HEK293 (cell line): ENCODE measurements around the gene TXNL1.

Source experiments
- BCL11A ChIP-seq: fragments of 450-650 bp; formaldehyde crosslinking; IDR thresholded peaks from 2 replicates; pipeline ENCODE4 v1.5.1; 2016; ENCODE audit warnings: low read depth, missing biosample characterization, missing genetic modification characterization
- GLIS1 ChIP-seq: fragments of 450-650 bp; formaldehyde crosslinking; IDR thresholded peaks from 2 replicates; pipeline ENCODE4 v1.5.1; 2016; ENCODE audit warnings: missing biosample characterization, missing genetic modification characterization
- HOXA7 ChIP-seq: sonication (generic); formaldehyde crosslinking; IDR thresholded peaks from 2 replicates; pipeline ENCODE4 v1.8.1; 2022; ENCODE audit warnings: missing genetic modification reagents, borderline replicate concordance
- KLF16 ChIP-seq: fragments of 450-650 bp; formaldehyde crosslinking; IDR thresholded peaks from 2 replicates; pipeline ENCODE4 v1.5.1; 2017; ENCODE audit warnings: missing biosample characterization, missing genetic modification characterization
- PRDM1 ChIP-seq: fragments of 450-650 bp; formaldehyde crosslinking; IDR thresholded peaks from 2 replicates; pipeline ENCODE4; 2016; ENCODE audit warnings: missing biosample characterization, missing genetic modification characterization
- RBAK ChIP-seq: fragments of 450-650 bp; formaldehyde crosslinking; IDR thresholded peaks from 2 replicates; pipeline ENCODE4 v1.5.1; 2016; ENCODE audit warnings: missing biosample characterization, missing genetic modification characterization
- SALL2 ChIP-seq: fragments of 450-650 bp; formaldehyde crosslinking; IDR thresholded peaks from 2 replicates; pipeline ENCODE4 v1.5.0; 2017; ENCODE audit warnings: missing biosample characterization, mild to moderate bottlenecking, missing genetic modification characterization, borderline replicate concordance
- SCRT1 ChIP-seq: fragments of 450-650 bp; formaldehyde crosslinking; IDR thresholded peaks from 2 replicates; pipeline ENCODE4 v1.5.1; 2016; ENCODE audit warnings: missing biosample characterization, missing genetic modification characterization, borderline replicate concordance
- SCRT2 ChIP-seq: fragments of 450-650 bp; formaldehyde crosslinking; IDR thresholded peaks from 2 replicates; pipeline ENCODE4 v1.5.1; 2016; ENCODE audit warnings: missing biosample characterization, missing genetic modification characterization
- SP7 ChIP-seq: fragments of 450-650 bp; formaldehyde crosslinking; IDR thresholded peaks from 2 replicates; pipeline ENCODE4 v1.5.1; 2016; ENCODE audit warnings: missing biosample characterization, missing genetic modification characterization
- ZBTB8A ChIP-seq: fragments of 450-650 bp; formaldehyde crosslinking; IDR thresholded peaks from 2 replicates; pipeline ENCODE4 v1.5.1; 2016; ENCODE audit warnings: missing biosample characterization, missing genetic modification characterization
- ZFP37 ChIP-seq: fragments of 450-650 bp; formaldehyde crosslinking; IDR thresholded peaks from 2 replicates; pipeline ENCODE4 v1.5.1; 2016; ENCODE audit warnings: missing biosample characterization, missing genetic modification characterization
- ZNF114 ChIP-seq: fragments of 450-650 bp; formaldehyde crosslinking; IDR thresholded peaks from 2 replicates; pipeline ENCODE4 v1.5.0; 2017; ENCODE audit warnings: missing biosample characterization, missing genetic modification characterization
- ZNF133 ChIP-seq: fragments of 450-650 bp; formaldehyde crosslinking; IDR thresholded peaks from 2 replicates; pipeline ENCODE4 v1.5.1; 2016; ENCODE audit warnings: missing biosample characterization, missing genetic modification characterization
- ZNF146 ChIP-seq: fragments of 450-650 bp; formaldehyde crosslinking; IDR thresholded peaks from 2 replicates; pipeline ENCODE4 v1.5.1; 2016; ENCODE audit warnings: missing biosample characterization, missing genetic modification characterization
- ZNF16 ChIP-seq: fragments of 450-650 bp; formaldehyde crosslinking; IDR thresholded peaks from 2 replicates; pipeline ENCODE4 v1.5.1; 2016; ENCODE audit warnings: low read depth, missing biosample characterization, missing genetic modification characterization
- ZNF19 ChIP-seq: fragments of 450-650 bp; formaldehyde crosslinking; IDR thresholded peaks from 2 replicates; pipeline ENCODE4; 2016; ENCODE audit warnings: missing biosample characterization, missing genetic modification characterization, low read depth
- ZNF2 ChIP-seq: fragments of 450-650 bp; formaldehyde crosslinking; IDR thresholded peaks from 2 replicates; pipeline ENCODE4 v1.5.1; 2016; ENCODE audit warnings: missing biosample characterization, missing genetic modification characterization
- ZNF211 ChIP-seq: fragments of 450-650 bp; formaldehyde crosslinking; IDR thresholded peaks from 2 replicates; pipeline ENCODE4 v1.5.1; 2016; ENCODE audit warnings: low read depth, missing biosample characterization, missing genetic modification characterization
- ZNF214 ChIP-seq: fragments of 450-650 bp; formaldehyde crosslinking; IDR thresholded peaks from 2 replicates; pipeline ENCODE4 v1.5.1; 2017; ENCODE audit warnings: missing biosample characterization, mild to moderate bottlenecking, missing genetic modification characterization, borderline replicate concordance
- ZNF221 ChIP-seq: fragments of 450-650 bp; formaldehyde crosslinking; IDR thresholded peaks from 2 replicates; pipeline ENCODE4 v1.5.1; 2017; ENCODE audit warnings: missing biosample characterization, missing genetic modification characterization, borderline replicate concordance
- ZNF266 ChIP-seq: fragments of 450-650 bp; formaldehyde crosslinking; IDR thresholded peaks from 2 replicates; pipeline ENCODE4 v1.5.1; 2016; ENCODE audit warnings: missing biosample characterization, missing genetic modification characterization, low read depth
- ZNF274 ChIP-seq, 2 experiments: fragments of 200-500 bp in 1 of 2; fragments of 450-650 bp in 1 of 2; sonication (Bioruptor generic) in 1 of 2; formaldehyde crosslinking in 1 of 2; IDR thresholded peaks; 2 replicates each; pipeline versions ENCODE4 v1.5.1 to v1.6.1; 2014 to 2016; ENCODE audit warnings: borderline replicate concordance in 1 of 2, inconsistent platforms in 1 of 2, low read length in 1 of 2, missing biosample characterization in 1 of 2, missing genetic modification characterization in 1 of 2
- ZNF292 ChIP-seq: fragments of 450-650 bp; formaldehyde crosslinking; IDR thresholded peaks from 2 replicates; pipeline ENCODE4 v1.5.1; 2016; ENCODE audit warnings: low read depth, missing biosample characterization, missing genetic modification characterization, borderline replicate concordance
- ZNF335 ChIP-seq: fragments of 450-650 bp; formaldehyde crosslinking; conservative IDR thresholded peaks from 2 replicates; pipeline ENCODE4 v1.5.1; 2016; ENCODE audit warnings: missing biosample characterization, missing genetic modification characterization
- ZNF394 ChIP-seq: fragments of 450-650 bp; formaldehyde crosslinking; IDR thresholded peaks from 2 replicates; pipeline ENCODE4 v1.5.1; 2016; ENCODE audit warnings: missing biosample characterization, missing genetic modification characterization, mild to moderate bottlenecking, moderate library complexity, borderline replicate concordance
- ZNF416 ChIP-seq: fragments of 450-650 bp; formaldehyde crosslinking; IDR thresholded peaks from 2 replicates; pipeline ENCODE4 v1.5.1; 2016; ENCODE audit warnings: missing biosample characterization, missing genetic modification characterization
- ZNF433 ChIP-seq: fragments of 450-650 bp; formaldehyde crosslinking; IDR thresholded peaks from 2 replicates; pipeline ENCODE4 v1.5.1; 2016; ENCODE audit warnings: missing biosample characterization, missing genetic modification characterization, low read depth
- ZNF529 ChIP-seq: fragments of 450-650 bp; formaldehyde crosslinking; IDR thresholded peaks from 2 replicates; pipeline ENCODE4 v1.5.1; 2017; ENCODE audit warnings: missing genetic modification characterization, missing biosample characterization; ENCODE audit not compliant: insufficient replicate concordance
- ZNF658 ChIP-seq: fragments of 450-650 bp; formaldehyde crosslinking; IDR thresholded peaks from 2 replicates; pipeline ENCODE4; 2016; ENCODE audit warnings: missing biosample characterization, missing genetic modification characterization
- ZNF660 ChIP-seq: fragments of 450-650 bp; IDR thresholded peaks from 2 replicates; pipeline ENCODE4 v1.5.1; 2018; ENCODE audit warnings: missing biosample characterization, mild to moderate bottlenecking, missing genetic modification characterization
- ZNF664 ChIP-seq: fragments of 450-650 bp; formaldehyde crosslinking; IDR thresholded peaks from 2 replicates; pipeline ENCODE4 v1.5.1; 2016; ENCODE audit warnings: missing biosample characterization, missing genetic modification characterization
- ZNF785 ChIP-seq: fragments of 450-650 bp; formaldehyde crosslinking; IDR thresholded peaks from 2 replicates; pipeline ENCODE4 v1.5.1; 2016; ENCODE audit warnings: missing biosample characterization, missing genetic modification characterization
- ZNF791 ChIP-seq: fragments of 450-650 bp; formaldehyde crosslinking; IDR thresholded peaks from 2 replicates; pipeline ENCODE4 v1.5.1; 2016; ENCODE audit warnings: missing biosample characterization, missing genetic modification characterization
- ZNF830 ChIP-seq: fragments of 450-650 bp; IDR thresholded peaks from 2 replicates; pipeline ENCODE4 v1.5.0; 2018; ENCODE audit warnings: missing biosample characterization, missing genetic modification characterization, low read depth, mild to moderate bottlenecking, moderate library complexity
- TF ChIP-seq, protein P1 (sequence below): fragments of 450-650 bp; formaldehyde crosslinking; IDR thresholded peaks from 2 replicates; pipeline ENCODE4 v1.5.1; 2016; ENCODE audit warnings: missing biosample characterization, missing genetic modification characterization
- TF ChIP-seq, protein P2 (sequence below): fragments of 450-650 bp; formaldehyde crosslinking; IDR thresholded peaks from 2 replicates; pipeline ENCODE4 v1.5.1; 2017; ENCODE audit warnings: missing biosample characterization, missing genetic modification characterization
- TF ChIP-seq, protein P3 (sequence below): fragments of 450-650 bp; formaldehyde crosslinking; IDR thresholded peaks from 2 replicates; pipeline ENCODE4 v1.5.1; 2016; ENCODE audit warnings: missing biosample characterization, missing genetic modification characterization

Gene TXNL1

GRCh38 chr18:56638232-56639103 lies at the start of gene TXNL1 (continued):
- TF ChIP-seq, protein P1, sequence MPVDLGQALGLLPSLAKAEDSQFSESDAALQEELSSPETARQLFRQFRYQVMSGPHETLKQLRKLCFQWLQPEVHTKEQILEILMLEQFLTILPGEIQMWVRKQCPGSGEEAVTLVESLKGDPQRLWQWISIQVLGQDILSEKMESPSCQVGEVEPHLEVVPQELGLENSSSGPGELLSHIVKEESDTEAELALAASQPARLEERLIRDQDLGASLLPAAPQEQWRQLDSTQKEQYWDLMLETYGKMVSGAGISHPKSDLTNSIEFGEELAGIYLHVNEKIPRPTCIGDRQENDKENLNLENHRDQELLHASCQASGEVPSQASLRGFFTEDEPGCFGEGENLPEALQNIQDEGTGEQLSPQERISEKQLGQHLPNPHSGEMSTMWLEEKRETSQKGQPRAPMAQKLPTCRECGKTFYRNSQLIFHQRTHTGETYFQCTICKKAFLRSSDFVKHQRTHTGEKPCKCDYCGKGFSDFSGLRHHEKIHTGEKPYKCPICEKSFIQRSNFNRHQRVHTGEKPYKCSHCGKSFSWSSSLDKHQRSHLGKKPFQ = peak; percentile 49; the same call in 1 of the 2 replicates
- TF ChIP-seq ZNF335 (peak; percentile 49; the same call in 1 of the 2 replicates), ZNF2 (tag by site-specific recombination) (no peak), ZNF658 (no peak), SP7 (peak; percentile 58), ZNF146 (tag by site-specific recombination) (no peak), ZBTB8A (tag by site-specific recombination) (no peak), GLIS1 (tag by site-specific recombination) (0 out of 2 replicates have a peak, but pooled peaks have one; percentile 15), ZNF133 (tag by site-specific recombination) (no peak), BCL11A (no peak), ZNF785 (no peak), ZNF292 (tag by site-specific recombination) (no peak), ZNF266 (no peak), ZNF830 (no peak), ZNF529 (tag by site-specific recombination) (no peak), ZFP37 (tag by site-specific recombination) (peak; percentile 58; the same call in 1 of the 2 replicates), ZNF791 (tag by site-specific recombination) (no peak), ZNF433 (tag by site-specific recombination) (no peak), SCRT2 (no peak), ZNF416 (tag by site-specific recombination) (no peak), ZNF19 (tag by site-specific recombination) (no peak), HOXA7 (CRISPR knock-in tag) (no peak), ZNF114 (tag by site-specific recombination) (no peak), PRDM1 (tag by site-specific recombination) (no peak), ZNF16 (tag by site-specific recombination) (no peak), ZNF211 (no peak), ZNF660 (tag by site-specific recombination) (0 out of 2 replicates have a peak, but pooled peaks have one; percentile 9), RBAK (no peak), SCRT1 (tag by site-specific recombination) (no peak), ZNF274 (IDR thresholded peaks at IDR 0.05; ENCODE audit: low read length) (no peak), ZNF274 (tag by site-specific recombination; IDR thresholded peaks at IDR 0.05; ENCODE audit: borderline replicate concordance) (no peak), ZNF394 (no peak), SALL2 (no peak), ZNF664 (tag by site-specific recombination) (no peak), KLF16 (tag by site-specific recombination) (peak; percentile 70), ZNF214 (tag by site-specific recombination) (no peak), ZNF221 (tag by site-specific recombination) (no peak)
- TF ChIP-seq, protein P2, sequence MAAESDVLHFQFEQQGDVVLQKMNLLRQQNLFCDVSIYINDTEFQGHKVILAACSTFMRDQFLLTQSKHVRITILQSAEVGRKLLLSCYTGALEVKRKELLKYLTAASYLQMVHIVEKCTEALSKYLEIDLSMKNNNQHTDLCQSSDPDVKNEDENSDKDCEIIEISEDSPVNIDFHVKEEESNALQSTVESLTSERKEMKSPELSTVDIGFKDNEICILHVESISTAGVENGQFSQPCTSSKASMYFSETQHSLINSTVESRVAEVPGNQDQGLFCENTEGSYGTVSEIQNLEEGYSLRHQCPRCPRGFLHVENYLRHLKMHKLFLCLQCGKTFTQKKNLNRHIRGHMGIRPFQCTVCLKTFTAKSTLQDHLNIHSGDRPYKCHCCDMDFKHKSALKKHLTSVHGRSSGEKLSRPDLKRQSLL (tag by site-specific recombination) = no peak
- TF ChIP-seq, protein P3, sequence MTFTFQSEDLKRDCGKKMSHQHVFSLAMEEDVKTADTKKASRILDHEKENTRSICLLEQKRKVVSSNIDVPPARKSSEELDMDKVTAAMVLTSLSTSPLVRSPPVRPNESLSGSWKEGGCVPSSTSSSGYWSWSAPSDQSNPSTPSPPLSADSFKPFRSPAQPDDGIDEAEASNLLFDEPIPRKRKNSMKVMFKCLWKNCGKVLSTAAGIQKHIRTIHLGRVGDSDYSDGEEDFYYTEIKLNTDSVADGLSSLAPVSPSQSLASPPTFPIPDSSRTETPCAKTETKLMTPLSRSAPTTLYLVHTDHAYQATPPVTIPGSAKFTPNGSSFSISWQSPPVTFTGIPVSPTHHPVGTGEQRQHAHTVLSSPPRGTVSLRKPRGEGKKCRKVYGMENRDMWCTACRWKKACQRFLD = no peak
